HepG2 (cell line): Measurements from ENCODE around the gene ADAMTS8. TPM values are rescaled to one million over a fixed set of nuclear protein-coding genes. Genes with fewer than 3 reads are reported as not detected.

ENCODE experiments used
- ATAC-seq: fragments of 200-7000 bp; cut with Tn5 transposase; 3 replicates; pipeline ENCODE4 v1.9.1; 2020; ENCODE audit warnings: mild to moderate bottlenecking, moderate library complexity
- BruUV-seq: library from RNA; stranded (reverse); fragments of 400-500 nt; replicated peaks from 2 replicates; lab custom pipeline; 2021; lab: Mats Ljungman, UMichigan
- CTCF ChIA-PET: fragments of 300-600 bp; formaldehyde crosslinking; extraction: SDS; loops from one replicate; lab custom pipeline; 2021; ENCODE audit warnings: low total read pairs, inconsistent platforms, low intra/inter-chr PET ratio; lab: Yijun Ruan, JAX
- POLR2A ChIA-PET: fragments of 350-600 bp; sonication (Branson Sonifier 250); formaldehyde crosslinking; loops from one replicate; lab custom pipeline; 2020; ENCODE audit warnings: antibody characterized with exemption, inconsistent platforms; lab: Yijun Ruan, JAX
- DNase-seq: peaks from one replicate; pipeline ENCODE4 v3.0.0-alpha.2; 2015; ENCODE audit warnings: low spot score
- FAIRE-seq: peaks from 3 replicates; lab custom pipeline; 2011; peaks lifted over from hg19 to GRCh38; lab: Jason Lieb, UNC
- H2AFZ ChIP-seq: one replicate; pipeline ENCODE4 v1.6.1; 2011; ENCODE audit warnings: low read length, inconsistent platforms
- H3K27ac ChIP-seq: fragments of 300-600 bp; 3 replicates; pipeline ENCODE4 v1.8.0; 2011; ENCODE audit warnings: mixed run types, mild to moderate bottlenecking, mixed read lengths, low read length, inconsistent platforms; ENCODE audit not compliant: insufficient read depth; ENCODE audit errors: extremely low read length
- H3K27me3 ChIP-seq, 2 experiments: fragments of 200-600 bp in 1 of 2; 2 replicates in 1 of 2; 3 replicates in 1 of 2; pipeline versions ENCODE4 v1.6.0 to v1.8.0; 2011; ENCODE audit warnings: low read length in 2 of 2, mild to moderate bottlenecking in 2 of 2, moderate library complexity in 2 of 2, inconsistent platforms in 1 of 2; ENCODE audit not compliant: insufficient read depth in 2 of 2, control insufficient read depth in 1 of 2
- H3K36me3 ChIP-seq, 2 experiments: fragments of 200-600 bp in 1 of 2; replicated peaks in 1 of 2; 2 replicates in 1 of 2; 3 replicates in 1 of 2; pipeline versions ENCODE4 v1.5.1 to v1.8.0; 2011; ENCODE audit warnings: low read length in 2 of 2, inconsistent platforms in 1 of 2; ENCODE audit not compliant: insufficient read depth in 2 of 2, control insufficient read depth in 1 of 2
- H3K4me1 ChIP-seq: 2 replicates; pipeline ENCODE4 v1.5.1; 2012; ENCODE audit warnings: low read length, inconsistent platforms; ENCODE audit not compliant: insufficient read depth
- H3K4me2 ChIP-seq: 2 replicates; pipeline ENCODE4 v1.6.0; 2011; ENCODE audit warnings: low read depth, low read length, inconsistent platforms
- H3K4me3 ChIP-seq, 3 experiments: fragments of 200-600 bp in 1 of 3; sonication (generic), shearing (Covaris generic) in 1 of 3; replicated peaks in 1 of 3; 2 replicates each; pipeline ENCODE4 v1.5.1; 2011 to 2016; ENCODE audit warnings: low read length in 3 of 3, inconsistent platforms in 2 of 3, low read depth in 2 of 3, mild to moderate bottlenecking in 2 of 3, control low read depth in 1 of 3, mixed read lengths in 1 of 3; ENCODE audit not compliant: insufficient read depth in 1 of 3
- H3K79me2 ChIP-seq: one replicate; pipeline ENCODE4 v1.6.1; 2011; ENCODE audit warnings: low read length, inconsistent platforms; ENCODE audit not compliant: insufficient read depth
- H3K9ac ChIP-seq: 2 replicates; pipeline ENCODE4 v1.6.0; 2011; ENCODE audit warnings: mild to moderate bottlenecking, low read depth, low read length, inconsistent platforms; ENCODE audit not compliant: insufficient read depth
- H3K9me3 ChIP-seq: 2 replicates; pipeline ENCODE4 v1.5.1; 2012; ENCODE audit warnings: mild to moderate bottlenecking, low read length
- H4K20me1 ChIP-seq: 2 replicates; pipeline ENCODE4 v1.6.0; 2011; ENCODE audit warnings: inconsistent platforms, mild to moderate bottlenecking, low read length, moderate library complexity; ENCODE audit not compliant: insufficient read depth
- BRCA1 ChIP-seq: sonication (generic); formaldehyde crosslinking; IDR thresholded peaks from 2 replicates; pipeline ENCODE4 v1.4.0; 2020; ENCODE audit warnings: missing genetic modification reagents
- KDM2A ChIP-seq: sonication (generic); formaldehyde crosslinking; IDR thresholded peaks from 2 replicates; pipeline ENCODE4 v1.4.0; 2020; ENCODE audit warnings: low read depth, missing genetic modification reagents, borderline replicate concordance
- MTF1 ChIP-seq: sonication (generic); formaldehyde crosslinking; IDR thresholded peaks from 2 replicates; pipeline ENCODE4 v1.5.0; 2020; ENCODE audit warnings: missing genetic modification reagents
- NBN ChIP-seq: fragments of 450-650 bp; conservative IDR thresholded peaks from 2 replicates; pipeline ENCODE4 v1.6.1; 2017
- PHF8 ChIP-seq: sonication (generic); formaldehyde crosslinking; IDR thresholded peaks from 2 replicates; pipeline ENCODE4 v1.5.0; 2020; ENCODE audit warnings: missing genetic modification reagents
- SALL1 ChIP-seq: sonication (generic); formaldehyde crosslinking; IDR thresholded peaks from 2 replicates; pipeline ENCODE4 v1.8.0; 2022; ENCODE audit warnings: mild to moderate bottlenecking, missing genetic modification reagents
- SKI ChIP-seq: fragments of 450-650 bp; IDR thresholded peaks from one replicate; pipeline ENCODE4 v1.6.1; 2018; ENCODE audit warnings: mild to moderate bottlenecking; ENCODE audit not compliant: partially characterized antibody
- SMAD1 ChIP-seq: sonication (generic); formaldehyde crosslinking; IDR thresholded peaks from 2 replicates; pipeline ENCODE4 v1.4.0; 2020; ENCODE audit warnings: missing genetic modification reagents, low read depth, mild to moderate bottlenecking, borderline replicate concordance
- ZNF713 ChIP-seq: sonication (generic); formaldehyde crosslinking; IDR thresholded peaks from 2 replicates; pipeline ENCODE4 v1.4.0; 2020; ENCODE audit warnings: mild to moderate bottlenecking, missing genetic modification reagents
- ZNF766 ChIP-seq: sonication (generic); formaldehyde crosslinking; IDR thresholded peaks from 2 replicates; pipeline ENCODE4 v1.5.0; 2020; ENCODE audit warnings: missing genetic modification reagents, borderline replicate concordance
- ZSCAN22 ChIP-seq: sonication (generic); formaldehyde crosslinking; IDR thresholded peaks from 2 replicates; pipeline ENCODE4 v1.4.0; 2020; ENCODE audit warnings: mild to moderate bottlenecking, missing genetic modification reagents
- WGBS: methylation state at CpG from one replicate; pipeline ENCODE4 v1.1.6; 2017; ENCODE audit warnings: low lambda C conversion rate; 5-methylcytosine and 5-hydroxymethylcytosine counted together
- in situ Hi-C: cut with HindIII; loops from 2 replicates; pipeline ENCODE4 v1.10.0; 2017; ENCODE audit warnings: low pct_unique_long_range_greater_than_20kb; ENCODE audit not compliant: extremely low pct_ligation_motif_present
- intact Hi-C: fragments of 100-400 bp; cut with micrococcal nuclease; formaldehyde crosslinking; loops from one replicate; pipeline ENCODE4 v1.10.0; 2022; ENCODE audit not compliant: unreplicated experiment
- polyA plus RNA-seq, 8 experiments: library from polyadenylated mRNA; depleted of rRNA in 3 of 8; stranded (reverse) in 7 of 8; unstranded in 1 of 8; fragments of >200 nt; fragmentation: Illumina TruSeq in 4 of 8; extraction: Trizol in 4 of 8; gene quantifications; 2 replicates each; pipeline versions ENCODE4 v1.2.1 to v1.2.3, GENCODE V29; 2011 to 2016; ENCODE audit warnings: low read depth in 4 of 8, missing spikeins in 1 of 8, mixed read lengths in 1 of 8; ENCODE audit not compliant: insufficient read depth in 1 of 8
- total RNA-seq, 5 experiments: library from RNA; depleted of rRNA; stranded (reverse); fragments of >200 nt; fragmentation: Illumina TruSeq; extraction: Trizol; gene quantifications; 2 replicates each; pipeline ENCODE4 v1.2.3, GENCODE V29; 2016; ENCODE audit warnings: low read depth in 1 of 5
- TF ChIP-seq, protein P1 (sequence below): fragments of 450-650 bp; IDR thresholded peaks from 2 replicates; pipeline ENCODE4 v1.6.1; 2017; ENCODE audit warnings: mild to moderate bottlenecking

The ADAMTS8 gene
- total and polyA plus RNA-seq, 2 of the 13 experiments (the other 11 are each of a cell fraction or from before 2014, with no cell fraction given), result not detected

DNA sequence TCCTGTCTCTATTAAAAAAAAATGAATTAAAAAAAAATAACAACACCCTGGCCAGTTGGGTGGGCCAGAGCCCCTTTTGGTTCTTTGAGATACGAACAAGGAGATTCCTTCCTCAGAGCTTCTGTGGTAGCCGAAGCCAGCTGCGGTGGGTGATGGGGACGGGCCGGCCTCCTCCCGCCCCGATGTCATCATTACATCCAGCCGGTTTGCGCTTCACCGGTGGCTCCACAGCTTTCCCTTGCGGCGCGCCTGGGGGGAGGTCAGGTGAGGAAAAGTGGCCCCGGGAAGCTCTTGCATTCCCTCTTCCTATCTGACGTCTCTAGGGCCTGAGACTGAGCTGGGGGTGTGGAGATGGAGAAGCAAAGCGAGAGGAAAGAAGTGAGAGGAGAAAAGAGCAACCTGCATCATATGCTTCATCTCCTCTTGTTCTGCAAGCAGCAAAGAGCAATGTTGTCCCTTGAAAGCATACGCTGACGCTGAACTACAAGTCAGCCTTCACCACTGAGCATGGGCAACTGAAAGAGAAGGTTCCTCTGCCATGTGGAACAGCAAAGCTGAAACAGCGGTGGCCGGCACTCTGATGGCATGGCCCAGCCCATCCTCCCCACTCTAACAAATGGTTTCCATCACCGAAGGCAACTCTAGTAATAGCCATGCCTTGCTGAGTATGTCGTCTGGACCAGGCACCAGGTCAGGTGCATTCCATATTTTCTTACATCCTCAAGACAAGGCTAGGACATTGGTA is 6.0 kb downstream of the ADAMTS8 start:
- no peaks in the 10 kb centered on the region for H3K9me3 ChIP-seq
- WGBS, result 56% methylated on average over 21 of the region's 22 CpGs
- DNase-seq (no peak), FAIRE-seq (no peak), ATAC-seq (no peak)
- TF ChIP-seq ZNF766 (no peak), SKI (no peak), NBN (no peak), SALL1 (no peak), MTF1 (CRISPR knock-in tag) (no peak), ZNF713 (CRISPR knock-in tag) (no peak), BRCA1 (CRISPR knock-in tag) (no peak), PHF8 (CRISPR knock-in tag) (no peak), ZSCAN22 (CRISPR knock-in tag) (no peak), KDM2A (CRISPR knock-in tag) (no peak), SMAD1 (CRISPR knock-in tag) (no peak)
- TF ChIP-seq, protein P1, sequence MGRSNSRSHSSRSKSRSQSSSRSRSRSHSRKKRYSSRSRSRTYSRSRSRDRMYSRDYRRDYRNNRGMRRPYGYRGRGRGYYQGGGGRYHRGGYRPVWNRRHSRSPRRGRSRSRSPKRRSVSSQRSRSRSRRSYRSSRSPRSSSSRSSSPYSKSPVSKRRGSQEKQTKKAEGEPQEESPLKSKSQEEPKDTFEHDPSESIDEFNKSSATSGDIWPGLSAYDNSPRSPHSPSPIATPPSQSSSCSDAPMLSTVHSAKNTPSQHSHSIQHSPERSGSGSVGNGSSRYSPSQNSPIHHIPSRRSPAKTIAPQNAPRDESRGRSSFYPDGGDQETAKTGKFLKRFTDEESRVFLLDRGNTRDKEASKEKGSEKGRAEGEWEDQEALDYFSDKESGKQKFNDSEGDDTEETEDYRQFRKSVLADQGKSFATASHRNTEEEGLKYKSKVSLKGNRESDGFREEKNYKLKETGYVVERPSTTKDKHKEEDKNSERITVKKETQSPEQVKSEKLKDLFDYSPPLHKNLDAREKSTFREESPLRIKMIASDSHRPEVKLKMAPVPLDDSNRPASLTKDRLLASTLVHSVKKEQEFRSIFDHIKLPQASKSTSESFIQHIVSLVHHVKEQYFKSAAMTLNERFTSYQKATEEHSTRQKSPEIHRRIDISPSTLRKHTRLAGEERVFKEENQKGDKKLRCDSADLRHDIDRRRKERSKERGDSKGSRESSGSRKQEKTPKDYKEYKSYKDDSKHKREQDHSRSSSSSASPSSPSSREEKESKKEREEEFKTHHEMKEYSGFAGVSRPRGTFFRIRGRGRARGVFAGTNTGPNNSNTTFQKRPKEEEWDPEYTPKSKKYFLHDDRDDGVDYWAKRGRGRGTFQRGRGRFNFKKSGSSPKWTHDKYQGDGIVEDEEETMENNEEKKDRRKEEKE, result no peak
- peaks cover 15 to 94% of the 10 kb centered on the region in 2 experiments; a peak in 4 of 5 replicates for H3K27me3 ChIP-seq
- H3K9ac ChIP-seq, result no peak overlapping the region
- H4K20me1 ChIP-seq, result no peaks in the 10 kb centered on the region
- intact Hi-C loops (no loop called here), in situ Hi-C loops (loop anchor here (5.0 kb wide), 1 partner anchor 210 kb away; no protein-coding TSS in a partner anchor)
- no peak overlapping the region for H2AFZ ChIP-seq
- no peaks in the 10 kb centered on the region for H3K4me1 ChIP-seq
- ChIA-PET POLR2A (no interaction called here), CTCF (no interaction called here)
- no peak overlapping the region for H3K4me2 ChIP-seq
- no peak overlapping the region for H3K27ac ChIP-seq
- no peaks in the 10 kb centered on the region for H3K79me2 ChIP-seq
- H3K36me3 ChIP-seq, result no peaks in the 10 kb centered on the region
- no peak overlapping the region for H3K4me3 ChIP-seq
- no TSS peak for BruUV-seq
